ENCODE results near the gene MPI.

- TF ChIP-seq POLR2AphosphoS5 (IDR thresholded peaks at IDR 0.05; ENCODE audit: low read depth, low read length) (no peak), POLR2A (IDR thresholded peaks at IDR 0.05; ENCODE audit: low read depth, low read length) (no peak)
Observed at GRCh38 chr15:74893627-74894026, 3.8 kb downstream of the MPI start.

Data from GM12892 (cell line).